Measurements from ENCODE around the gene SBK1.

Gene SBK1

GRCh38 chr16:28283173-28283572 is 9.2 kb upstream of the SBK1 start:
- DNase-seq: no peak

DNA sequence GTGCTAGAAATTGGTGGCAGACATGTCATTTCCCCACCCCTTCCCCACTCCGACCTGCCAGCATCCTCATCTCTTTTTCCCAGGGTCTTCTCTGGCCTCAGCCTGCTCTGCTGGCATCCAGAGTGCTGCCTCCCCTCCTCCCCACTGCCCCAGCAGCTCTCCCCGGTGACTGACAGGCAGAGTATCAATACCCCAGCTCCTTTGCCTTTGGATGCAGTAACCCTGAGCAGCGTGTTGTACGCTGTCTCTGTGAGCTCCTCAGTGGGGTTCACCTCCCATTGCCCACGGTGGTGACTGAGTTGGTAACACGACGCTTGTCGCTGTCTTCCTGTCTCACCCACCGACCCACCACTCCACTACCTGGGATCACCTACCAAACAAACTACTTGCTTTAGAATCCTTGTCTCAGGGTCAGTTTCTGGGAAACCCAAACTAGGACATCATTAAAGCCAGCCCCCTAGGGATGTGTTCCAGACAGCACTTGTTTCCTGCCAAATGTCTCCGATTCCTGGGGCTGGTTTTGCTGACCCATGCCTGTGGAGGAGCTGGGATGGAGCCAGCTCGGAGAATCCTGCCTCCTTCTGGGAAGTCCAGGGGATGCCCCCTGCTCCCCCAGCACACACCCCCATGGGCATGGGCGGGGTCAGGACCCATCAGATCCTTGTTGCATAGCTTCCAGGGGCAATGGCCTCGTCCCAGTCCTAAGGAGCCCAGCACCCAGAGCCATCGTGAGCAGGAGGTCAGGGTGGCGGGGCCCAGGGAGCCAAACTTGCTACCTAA is 8.3 kb upstream of the SBK1 start:
- no peak for DNase-seq

DNA sequence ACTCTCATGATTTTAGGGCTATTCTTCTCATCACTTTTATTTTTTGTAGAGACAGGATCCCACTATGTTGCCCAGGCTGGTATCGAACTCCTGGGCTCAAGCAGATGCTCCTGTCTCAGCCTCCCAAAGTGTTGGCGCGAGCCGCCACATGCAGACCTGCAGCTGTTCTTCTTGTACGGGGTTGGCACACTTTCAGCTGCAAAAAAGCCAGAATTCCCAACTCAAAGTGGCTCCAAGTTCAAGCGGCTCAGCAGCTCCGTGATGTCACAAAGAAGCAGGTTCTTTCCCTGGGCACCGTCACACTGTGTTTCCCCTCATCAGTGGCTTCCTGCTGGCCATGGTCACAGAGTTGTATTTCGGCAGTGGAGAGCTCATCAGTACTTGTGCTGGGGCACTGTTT is 6.7 kb upstream of the SBK1 start:
- no peak for DNase-seq

- DNase-seq: no peak
Observed at GRCh38 chr16:28288114-28288513, 4.2 kb upstream of the SBK1 start.

DNA sequence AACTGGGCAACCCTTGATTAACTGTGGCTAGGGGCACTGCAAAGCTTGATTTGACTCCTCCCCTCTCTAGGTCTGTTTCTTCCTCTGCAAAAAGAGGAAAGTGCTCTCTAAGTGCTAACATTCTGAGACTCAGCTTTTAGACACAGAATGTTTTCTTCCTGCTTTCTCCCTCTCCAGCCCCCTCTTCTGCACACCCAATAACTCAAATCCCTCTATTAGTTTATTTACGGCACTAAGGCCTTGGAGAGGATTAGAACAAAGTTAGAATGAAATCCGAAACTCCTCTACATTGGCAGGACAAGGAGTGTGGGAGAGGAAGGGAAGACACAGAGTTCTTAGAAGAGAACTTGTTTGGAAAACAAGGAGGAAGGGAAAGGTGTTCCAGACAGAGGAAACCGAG is 3.3 kb upstream of the SBK1 start:
- no peak for DNase-seq

- no peak for DNase-seq
Observed at GRCh38 chr16:28289939-28290858, 2.1 kb upstream of the SBK1 start.

- no peak for DNase-seq
Observed at GRCh38 chr16:28290859-28291254, 1.5 kb upstream of the SBK1 start.

GRCh38 chr16:28292731-28293600 is 641 bp downstream of the SBK1 start:
- DNase-seq: no peak

GRCh38 chr16:28293601-28293960 is 1.3 kb downstream of the SBK1 start:
- DNase-seq: no peak

DNA sequence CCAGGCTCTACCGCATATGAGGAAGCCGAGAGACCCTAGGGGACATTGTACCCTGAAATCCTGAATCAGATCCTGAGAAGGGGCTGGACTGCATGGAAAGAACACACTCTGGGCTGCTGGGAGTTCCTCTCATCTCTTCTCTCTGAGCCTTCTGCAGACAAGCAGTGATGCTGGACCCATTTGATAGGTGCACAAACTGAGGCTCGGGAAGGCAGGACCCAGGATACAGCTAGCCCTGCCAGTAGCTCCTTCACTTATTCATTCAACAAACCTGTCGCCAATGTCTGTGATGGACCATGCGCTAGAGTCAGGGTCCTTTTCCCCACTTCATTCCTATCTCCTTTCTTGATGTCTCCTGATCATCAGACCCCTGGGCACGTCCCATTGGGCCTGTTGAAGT is 1.9 kb downstream of the SBK1 start:
- DNase-seq: no peak

DNA sequence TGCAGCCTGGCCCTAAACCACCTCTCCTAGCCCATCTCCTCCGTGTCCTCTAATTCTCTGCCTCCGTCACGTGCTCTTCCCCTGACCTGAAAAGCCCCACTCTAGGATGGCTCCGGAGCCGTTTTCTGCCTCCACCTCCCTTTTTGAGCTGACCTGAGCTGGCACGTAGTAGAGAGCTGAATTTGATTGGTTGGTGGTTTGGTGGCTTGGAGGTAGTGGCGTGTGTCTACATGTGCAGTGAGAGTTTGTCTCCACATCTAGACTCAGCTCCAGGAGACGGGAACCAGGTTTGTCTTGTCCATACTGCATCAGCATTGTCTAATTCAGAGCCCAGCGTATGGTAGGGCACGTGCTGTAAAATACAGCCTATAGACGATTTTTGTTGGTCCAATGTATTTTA is 3.0 kb downstream of the SBK1 start:
- no peak for DNase-seq

DNA sequence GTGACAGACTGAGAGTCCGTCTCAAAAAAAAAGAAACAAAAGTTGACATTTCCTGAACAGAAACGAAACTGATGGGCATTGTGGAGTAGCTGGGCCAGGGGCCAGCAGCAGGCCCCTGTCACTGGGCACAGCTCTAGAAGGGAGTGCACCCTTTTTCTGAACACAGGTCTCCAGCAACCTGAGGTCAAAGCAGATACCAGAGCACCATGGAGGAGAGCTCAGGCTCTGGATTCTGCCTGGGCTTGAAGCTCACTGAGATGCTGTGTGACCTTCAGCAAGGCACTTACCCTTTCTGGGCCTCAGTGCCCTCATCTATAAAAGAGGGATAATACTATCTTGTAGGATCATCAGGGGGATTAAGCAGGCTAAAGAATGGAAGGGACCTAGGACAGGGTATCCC is 5.0 kb downstream of the SBK1 start:
- DNase-seq: no peak

DNA sequence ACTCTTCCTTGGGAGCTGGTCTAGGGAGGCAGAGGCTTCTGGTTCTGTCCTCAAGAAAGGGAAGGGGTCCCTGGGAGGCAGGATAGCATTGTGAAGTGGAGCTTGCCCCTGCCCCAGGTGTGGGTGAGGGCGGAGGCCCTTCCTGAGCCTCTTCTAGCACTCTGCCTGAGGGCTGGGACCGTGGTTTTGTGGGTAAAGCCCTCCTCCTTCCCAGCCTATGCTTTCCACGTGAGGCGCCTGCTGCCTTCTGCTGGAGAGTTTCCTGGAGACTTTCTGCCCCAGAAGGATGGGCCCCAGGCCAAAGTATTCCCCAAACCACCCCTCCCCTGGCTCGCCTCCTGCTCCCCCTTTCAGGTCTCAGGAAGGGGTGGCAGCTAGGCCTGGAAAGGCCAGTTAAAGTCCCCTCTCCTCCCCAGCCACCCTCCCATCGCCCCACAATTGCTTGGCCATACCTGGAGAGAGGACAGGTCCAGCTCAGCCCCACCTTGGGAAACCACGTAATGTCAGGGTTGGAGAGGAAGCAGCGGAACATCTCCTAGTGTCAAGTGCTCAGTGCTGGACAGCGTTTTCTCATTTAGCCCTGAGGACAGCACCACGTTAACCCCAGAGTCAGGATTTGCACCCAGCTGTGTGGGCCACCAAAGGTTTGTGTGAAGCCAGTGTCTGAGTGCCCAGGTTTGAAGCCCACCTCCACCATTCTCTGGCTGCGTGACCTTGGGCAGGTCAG is 5.6 kb downstream of the SBK1 start:
- no peak for DNase-seq

DNA sequence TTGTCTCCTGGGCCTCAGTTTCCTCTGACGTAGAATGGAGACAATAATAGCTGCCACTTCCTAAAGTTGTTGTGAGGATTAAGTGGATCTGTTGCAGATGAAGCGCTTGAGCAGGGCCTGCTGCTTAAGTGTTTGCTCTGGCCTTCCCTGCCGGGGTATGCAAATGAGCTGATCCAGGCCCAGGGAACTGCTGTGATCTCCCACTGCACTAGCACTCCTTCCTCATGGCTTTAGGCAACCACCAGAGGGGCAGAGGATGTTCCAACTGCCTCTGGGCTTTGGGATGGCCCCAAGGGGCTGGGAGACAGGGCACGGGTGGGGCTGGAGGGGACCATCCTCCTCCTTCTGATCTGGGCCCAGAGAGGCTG is 6.2 kb downstream of the SBK1 start:
- no peak for DNase-seq

GRCh38 chr16:28300327-28300726 is 8.0 kb downstream of the SBK1 start:
- DNase-seq: no peak

GRCh38 chr16:28301154-28301553 is 8.8 kb downstream of the SBK1 start:
- DNase-seq: no peak

DNA sequence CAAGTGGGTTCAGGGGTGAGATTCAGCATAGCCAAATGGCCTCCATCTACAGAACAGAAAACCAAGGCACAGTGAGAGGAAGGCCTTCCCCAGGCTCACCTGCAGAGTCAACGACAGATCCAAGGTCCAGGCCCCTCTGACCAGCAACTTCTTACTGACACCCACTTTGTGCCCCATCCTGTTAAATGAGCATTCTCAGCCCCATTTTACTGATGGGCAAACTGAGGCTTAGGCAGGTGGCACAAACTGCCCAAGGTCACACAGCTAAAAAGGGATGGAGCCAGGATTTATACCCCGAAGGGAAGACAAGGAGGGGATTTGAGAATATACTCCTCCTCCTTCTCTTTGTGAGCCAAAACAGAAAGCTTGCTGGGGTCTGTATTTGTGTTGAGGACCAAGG is 9.3 kb downstream of the SBK1 start:
- no peak for DNase-seq

- no peak for DNase-seq
Observed at GRCh38 chr16:28303132-28303531, 10.8 kb downstream of the SBK1 start.

- no peak for DNase-seq
Observed at GRCh38 chr16:28304214-28304613, 11.9 kb downstream of the SBK1 start.

- no peak for DNase-seq
Observed at GRCh38 chr16:28307936-28308335, 15.6 kb downstream of the SBK1 start.

DNA sequence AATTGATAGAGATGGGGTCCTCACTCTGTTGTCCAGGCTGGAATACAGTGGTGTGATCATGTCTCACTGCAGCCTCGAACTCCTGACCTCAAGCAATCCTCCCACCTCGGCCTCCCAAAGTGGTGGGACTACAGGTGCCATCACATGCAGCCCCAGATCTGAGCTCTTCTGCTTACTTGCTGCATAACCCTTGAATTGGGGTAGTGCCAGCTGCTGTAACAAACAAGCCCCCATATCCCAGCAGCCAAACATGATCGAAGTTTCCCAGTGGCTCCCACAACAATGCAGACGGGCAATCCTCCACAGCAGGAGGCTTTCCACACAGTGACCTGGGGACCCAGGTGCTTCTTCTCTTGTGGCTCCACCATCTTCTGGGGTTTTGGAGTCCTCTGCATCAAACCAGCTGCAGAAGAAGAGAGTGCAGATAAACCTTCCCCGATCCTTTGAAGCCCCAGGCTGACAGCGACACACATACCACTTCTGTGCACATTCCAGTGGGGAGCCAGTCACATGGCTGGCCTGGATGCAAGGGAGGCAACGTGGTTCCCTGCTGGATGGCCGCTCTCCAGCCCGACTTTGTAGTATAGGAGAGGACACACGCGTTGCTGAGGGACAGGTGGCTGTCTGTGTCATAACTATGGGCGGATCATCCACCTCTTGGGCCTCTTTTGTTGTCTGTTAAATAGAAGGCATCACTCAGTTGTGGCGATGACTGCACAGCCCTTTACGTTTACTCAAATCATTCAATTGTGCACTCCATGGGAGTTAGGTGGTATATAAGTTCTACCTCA is 16.7 kb downstream of the SBK1 start:
- DNase-seq: no peak

DNA sequence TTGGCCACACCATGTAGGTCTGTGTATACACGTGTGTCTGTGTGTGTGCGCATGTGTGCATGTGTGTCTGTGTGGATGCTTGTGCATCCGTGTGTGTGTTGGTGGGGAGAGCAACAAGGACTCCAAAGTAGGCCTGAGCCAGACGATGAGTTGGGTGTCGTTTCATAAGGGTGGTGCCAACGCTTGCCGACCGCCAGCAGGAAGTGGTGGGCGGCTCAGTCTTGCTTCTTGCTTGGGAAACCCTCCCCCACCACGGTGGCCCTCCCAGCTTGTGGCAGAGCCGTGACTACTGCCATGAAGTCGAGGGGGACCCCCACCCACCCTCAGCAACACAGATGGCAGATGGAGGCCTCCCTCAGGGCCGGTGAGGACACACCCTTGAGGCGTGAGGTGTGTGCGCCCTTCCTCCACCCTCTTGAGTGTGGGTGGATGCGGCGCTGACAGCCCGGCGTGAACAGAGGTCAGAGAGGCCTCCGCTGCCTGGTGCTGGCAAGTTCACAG is 17.5 kb downstream of the SBK1 start:
- peak; percentile 14 for DNase-seq

Measured in suppressor macrophage treated with lipopolysaccharide for 4 hours (primary cell).